Brain microvascular endothelial cell (primary cell): ENCODE data around the gene COG5.

Experiments used
- DNase-seq: peaks from one replicate; pipeline ENCODE4 v3.0.0-alpha.2; 2020
- H3K27ac ChIP-seq: fragments of 250-450 bp; sonication (Bioruptor Pico); 2 replicates; pipeline ENCODE4 v1.5.1; 2020; ENCODE audit warnings: mild to moderate bottlenecking, moderate library complexity
- H3K27me3 ChIP-seq: fragments of 250-450 bp; sonication (Bioruptor Pico); replicated peaks from 2 replicates; pipeline ENCODE4 v1.5.1; 2020; ENCODE audit warnings: mild to moderate bottlenecking
- H3K36me3 ChIP-seq: fragments of 250-450 bp; sonication (Bioruptor Pico); replicated peaks from 2 replicates; pipeline ENCODE4 v1.5.1; 2020; ENCODE audit warnings: mild to moderate bottlenecking
- H3K4me3 ChIP-seq: 2 replicates; pipeline ENCODE4 v1.5.1; 2011; ENCODE audit warnings: low read depth, mild to moderate bottlenecking, control low read depth, low read length, moderate library complexity
- CTCF ChIP-seq: IDR thresholded peaks from 2 replicates; pipeline ENCODE4 v1.5.1; 2011; ENCODE audit warnings: low read depth, mild to moderate bottlenecking, moderate library complexity, low read length, control low read depth, inconsistent platforms; ENCODE audit errors: missing control alignments
- in situ Hi-C: cut with HindIII; loops from 2 replicates; pipeline ENCODE4 v1.10.0; 2017; ENCODE audit warnings: low sequenced_read_pairs, low pct_ligation_motif_present

The COG5 gene

GRCh38 chr7:107294182-107294581 is 269.5 kb downstream of the COG5 start:
- H3K4me3 ChIP-seq, result no peak overlapping the region
- H3K27ac ChIP-seq, result no peak overlapping the region
- no peaks in the 10 kb centered on the region for H3K27me3 ChIP-seq
- DNase-seq, result no peak
- TF ChIP-seq CTCF, result no peak
- H3K36me3 ChIP-seq, result no peaks in the 10 kb centered on the region
- in situ Hi-C loops, result no loop called here

DNA sequence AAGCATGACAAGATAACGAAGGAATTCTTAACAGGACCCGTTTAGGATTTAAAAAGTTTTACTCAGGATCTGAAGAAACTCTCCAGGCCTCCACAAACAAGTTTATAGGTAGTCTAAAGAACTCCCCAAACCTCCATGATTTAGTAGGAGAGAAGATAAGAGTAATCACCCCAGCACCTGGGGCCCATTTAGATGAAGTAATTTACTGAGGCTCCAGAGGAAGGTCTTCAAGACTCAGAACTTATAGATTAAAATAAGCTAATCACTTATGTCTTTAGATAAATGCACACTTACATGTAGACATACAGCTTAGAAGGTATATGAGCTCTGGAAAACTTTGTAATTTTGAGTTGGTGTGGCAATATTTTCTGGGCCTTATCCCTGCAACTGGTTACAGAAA is 271.1 kb downstream of the COG5 start:
- Histone ChIP-seq H3K27me3 (no peaks in the 10 kb centered on the region), H3K36me3 (no peaks in the 10 kb centered on the region), H3K4me3 (no peak overlapping the region), H3K27ac (no peak overlapping the region)
- DNase-seq, result no peak
- in situ Hi-C loops, result no loop called here
- TF ChIP-seq CTCF, result no peak

GRCh38 chr7:107291434-107291833 is 272.3 kb downstream of the COG5 start:
- no peak for TF ChIP-seq CTCF
- H3K36me3 ChIP-seq, result no peaks in the 10 kb centered on the region
- H3K27ac ChIP-seq, result no peak overlapping the region
- in situ Hi-C loops, result no loop called here
- no peak overlapping the region for H3K4me3 ChIP-seq
- H3K27me3 ChIP-seq, result no peaks in the 10 kb centered on the region
- no peak for DNase-seq

GRCh38 chr7:107286751-107287621 is 276.7 kb downstream of the COG5 start:
- Histone ChIP-seq H3K27ac (no peak overlapping the region), H3K4me3 (no peak overlapping the region), H3K36me3 (no peaks in the 10 kb centered on the region), H3K27me3 (no peaks in the 10 kb centered on the region)
- no peak for TF ChIP-seq CTCF
- in situ Hi-C loops, result no loop called here
- no peak for DNase-seq

DNA sequence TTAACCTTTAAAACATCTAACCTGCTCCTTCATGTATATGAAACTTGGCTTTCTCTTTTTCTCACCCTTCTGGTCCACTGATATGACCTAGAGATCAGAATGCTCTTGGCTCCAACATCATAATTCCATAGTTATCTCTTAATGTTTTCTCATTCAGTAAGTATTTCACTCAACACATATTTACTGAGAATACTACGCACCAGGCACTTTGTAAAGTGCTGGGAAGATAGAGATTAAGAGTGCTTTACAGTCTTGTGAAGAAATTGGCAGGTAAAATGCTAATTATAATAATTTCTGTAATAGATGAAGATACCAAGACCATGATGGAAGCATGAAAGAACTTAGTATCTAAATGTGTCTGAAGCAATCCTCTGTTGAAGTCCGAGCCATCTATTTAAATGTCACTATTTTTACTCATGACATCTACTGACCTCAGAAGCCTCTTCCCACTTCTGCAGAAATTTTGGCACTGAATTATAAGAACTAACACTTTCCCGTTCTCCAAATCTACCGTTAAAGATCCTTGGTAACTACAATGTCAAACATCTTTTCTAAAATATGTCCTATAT is 278.7 kb downstream of the COG5 start:
- no peak for DNase-seq
- in situ Hi-C loops, result no loop called here
- H3K27me3 ChIP-seq, result no peaks in the 10 kb centered on the region
- no peak overlapping the region for H3K4me3 ChIP-seq
- H3K36me3 ChIP-seq, result no peaks in the 10 kb centered on the region
- H3K27ac ChIP-seq, result no peak overlapping the region
- TF ChIP-seq CTCF, result no peak
